Panc1 (cell line): ENCODE data around the gene PTRH1. TPM values are rescaled to one million over a fixed set of nuclear protein-coding genes. Genes with fewer than 3 reads are reported as not detected.
A peak's percentile ranks its signal among the peaks of the same experiment; 100 is the strongest.

Experiments
- ATAC-seq: fragments of 200-7000 bp; cut with Tn5 transposase; 2 replicates; pipeline ENCODE4 v1.9.1; 2020; ENCODE audit warnings: mild to moderate bottlenecking, moderate library complexity
- BruUV-seq: library from RNA; stranded (reverse); fragments of 400-500 nt; replicated peaks from 2 replicates; lab custom pipeline; 2021; lab: Mats Ljungman, UMichigan
- CTCF ChIA-PET: fragments of 300-600 bp; sonication (Branson Sonifier 250); formaldehyde crosslinking; loops from one replicate; lab custom pipeline; 2022; ENCODE audit warnings: antibody characterized with exemption; lab: Charles Lee
- POLR2A ChIA-PET: fragments of 300-600 bp; sonication (Branson Sonifier 250); formaldehyde crosslinking; loops from one replicate; lab custom pipeline; 2022; ENCODE audit warnings: antibody characterized with exemption; lab: Charles Lee
- DNase-seq: peaks from one replicate; pipeline ENCODE4 v3.0.0-alpha.2; 2010; ENCODE audit warnings: low read depth, low spot score
- H3K27ac ChIP-seq: 2 replicates; pipeline ENCODE4 v1.5.1; 2011; ENCODE audit warnings: mild to moderate bottlenecking, low read length, inconsistent platforms
- H3K27me3 ChIP-seq: fragments of 200-500 bp; sonication (Bioruptor generic); 2 replicates; pipeline ENCODE4 v1.6.0; 2014; ENCODE audit warnings: low read length, inconsistent platforms; ENCODE audit not compliant: control insufficient read depth, insufficient read depth
- H3K36me3 ChIP-seq: fragments of 200-500 bp; sonication (Bioruptor generic); 2 replicates; pipeline ENCODE4 v1.5.1; 2014; ENCODE audit warnings: inconsistent platforms, mild to moderate bottlenecking, low read length, moderate library complexity; ENCODE audit not compliant: control insufficient read depth, insufficient read depth
- H3K4me1 ChIP-seq: 2 replicates; pipeline ENCODE4 v1.5.1; 2011; ENCODE audit warnings: inconsistent platforms, mild to moderate bottlenecking, low read length, moderate library complexity; ENCODE audit not compliant: control insufficient read depth, insufficient read depth
- H3K4me3 ChIP-seq, 2 experiments: 2 replicates each; pipeline ENCODE4 v1.5.1; 2011 to 2012; ENCODE audit warnings: low read depth in 2 of 2, low read length in 2 of 2, mild to moderate bottlenecking in 2 of 2, inconsistent platforms in 1 of 2, moderate library complexity in 1 of 2
- H3K9me3 ChIP-seq: fragments of 200-500 bp; sonication (Bioruptor generic); 2 replicates; pipeline ENCODE4 v1.5.1; 2014; ENCODE audit warnings: low read depth, mild to moderate bottlenecking, inconsistent platforms, low read length, moderate library complexity; ENCODE audit not compliant: control insufficient read depth, insufficient read depth
- POLR2AphosphoS5 ChIP-seq: IDR thresholded peaks from 2 replicates; pipeline ENCODE4 v1.6.1; 2012; ENCODE audit warnings: mild to moderate bottlenecking, low read depth, low read length, moderate library complexity
- SIN3A ChIP-seq: IDR thresholded peaks from 2 replicates; pipeline ENCODE4 v1.6.1; 2012; ENCODE audit warnings: low read depth, mild to moderate bottlenecking, low read length, moderate library complexity, borderline replicate concordance; ENCODE audit not compliant: insufficient read depth
- TCF7L2 ChIP-seq: IDR thresholded peaks from 2 replicates; pipeline ENCODE4 v1.6.1; 2011; ENCODE audit warnings: mild to moderate bottlenecking, low read depth, low read length, inconsistent platforms
- in situ Hi-C: cut with HindIII; loops from 2 replicates; pipeline ENCODE4 v1.10.0; 2016; ENCODE audit warnings: low sequenced_read_pairs, low pct_unique_long_range_greater_than_20kb
- intact Hi-C: fragments of 100-400 bp; cut with micrococcal nuclease; formaldehyde crosslinking; loops from one replicate; pipeline ENCODE4 v1.10.0; 2022; ENCODE audit not compliant: unreplicated experiment
- total RNA-seq: library from RNA; stranded (reverse); gene quantifications from one replicate; pipeline ENCODE4 v1.2.1, GENCODE V29; 2021; ENCODE audit not compliant: unreplicated experiment
- TF ChIP-seq, protein P1 (sequence below): fragments of 450-650 bp; IDR thresholded peaks from 2 replicates; pipeline ENCODE4 v1.5.1; 2017; ENCODE audit warnings: mild to moderate bottlenecking
- TF ChIP-seq, protein P2 (sequence below), 2 experiments: IDR thresholded peaks; 2 replicates each; pipeline ENCODE4 v1.6.1; 2011 to 2012; ENCODE audit warnings: low read depth in 2 of 2, control low read depth in 1 of 2, low read length in 1 of 2, mild to moderate bottlenecking in 1 of 2, moderate library complexity in 1 of 2; ENCODE audit not compliant: insufficient read depth in 1 of 2

PTRH1 gene
- total RNA-seq, 1 experiment from 2014 or later = 13.8 TPM

DNA sequence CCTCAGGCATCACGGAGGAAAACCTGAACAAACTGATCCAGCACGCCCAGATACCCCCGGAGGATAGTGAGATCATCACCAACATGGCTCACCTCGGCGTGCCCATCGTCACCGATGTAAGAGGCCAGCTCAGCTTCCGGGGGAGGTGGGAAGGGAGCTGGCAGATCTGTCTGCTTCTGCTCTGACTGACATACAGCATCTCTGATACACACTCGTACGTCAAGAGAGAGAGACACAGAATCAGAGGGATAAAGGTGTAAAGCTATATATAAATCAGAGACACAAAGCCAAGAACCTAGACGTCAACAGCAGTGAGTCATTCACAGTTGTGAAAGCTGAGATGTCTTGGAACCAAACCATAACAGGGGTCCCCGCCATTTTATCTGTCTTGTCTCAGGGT lies 38.8 kb downstream of the PTRH1 start:
- TF ChIP-seq POLR2AphosphoS5 = no peak
- TF ChIP-seq TCF7L2 = no peak
- TF ChIP-seq SIN3A = no peak
- TF ChIP-seq, protein P1, sequence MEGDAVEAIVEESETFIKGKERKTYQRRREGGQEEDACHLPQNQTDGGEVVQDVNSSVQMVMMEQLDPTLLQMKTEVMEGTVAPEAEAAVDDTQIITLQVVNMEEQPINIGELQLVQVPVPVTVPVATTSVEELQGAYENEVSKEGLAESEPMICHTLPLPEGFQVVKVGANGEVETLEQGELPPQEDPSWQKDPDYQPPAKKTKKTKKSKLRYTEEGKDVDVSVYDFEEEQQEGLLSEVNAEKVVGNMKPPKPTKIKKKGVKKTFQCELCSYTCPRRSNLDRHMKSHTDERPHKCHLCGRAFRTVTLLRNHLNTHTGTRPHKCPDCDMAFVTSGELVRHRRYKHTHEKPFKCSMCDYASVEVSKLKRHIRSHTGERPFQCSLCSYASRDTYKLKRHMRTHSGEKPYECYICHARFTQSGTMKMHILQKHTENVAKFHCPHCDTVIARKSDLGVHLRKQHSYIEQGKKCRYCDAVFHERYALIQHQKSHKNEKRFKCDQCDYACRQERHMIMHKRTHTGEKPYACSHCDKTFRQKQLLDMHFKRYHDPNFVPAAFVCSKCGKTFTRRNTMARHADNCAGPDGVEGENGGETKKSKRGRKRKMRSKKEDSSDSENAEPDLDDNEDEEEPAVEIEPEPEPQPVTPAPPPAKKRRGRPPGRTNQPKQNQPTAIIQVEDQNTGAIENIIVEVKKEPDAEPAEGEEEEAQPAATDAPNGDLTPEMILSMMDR = no peak
- TF ChIP-seq, protein P2, sequence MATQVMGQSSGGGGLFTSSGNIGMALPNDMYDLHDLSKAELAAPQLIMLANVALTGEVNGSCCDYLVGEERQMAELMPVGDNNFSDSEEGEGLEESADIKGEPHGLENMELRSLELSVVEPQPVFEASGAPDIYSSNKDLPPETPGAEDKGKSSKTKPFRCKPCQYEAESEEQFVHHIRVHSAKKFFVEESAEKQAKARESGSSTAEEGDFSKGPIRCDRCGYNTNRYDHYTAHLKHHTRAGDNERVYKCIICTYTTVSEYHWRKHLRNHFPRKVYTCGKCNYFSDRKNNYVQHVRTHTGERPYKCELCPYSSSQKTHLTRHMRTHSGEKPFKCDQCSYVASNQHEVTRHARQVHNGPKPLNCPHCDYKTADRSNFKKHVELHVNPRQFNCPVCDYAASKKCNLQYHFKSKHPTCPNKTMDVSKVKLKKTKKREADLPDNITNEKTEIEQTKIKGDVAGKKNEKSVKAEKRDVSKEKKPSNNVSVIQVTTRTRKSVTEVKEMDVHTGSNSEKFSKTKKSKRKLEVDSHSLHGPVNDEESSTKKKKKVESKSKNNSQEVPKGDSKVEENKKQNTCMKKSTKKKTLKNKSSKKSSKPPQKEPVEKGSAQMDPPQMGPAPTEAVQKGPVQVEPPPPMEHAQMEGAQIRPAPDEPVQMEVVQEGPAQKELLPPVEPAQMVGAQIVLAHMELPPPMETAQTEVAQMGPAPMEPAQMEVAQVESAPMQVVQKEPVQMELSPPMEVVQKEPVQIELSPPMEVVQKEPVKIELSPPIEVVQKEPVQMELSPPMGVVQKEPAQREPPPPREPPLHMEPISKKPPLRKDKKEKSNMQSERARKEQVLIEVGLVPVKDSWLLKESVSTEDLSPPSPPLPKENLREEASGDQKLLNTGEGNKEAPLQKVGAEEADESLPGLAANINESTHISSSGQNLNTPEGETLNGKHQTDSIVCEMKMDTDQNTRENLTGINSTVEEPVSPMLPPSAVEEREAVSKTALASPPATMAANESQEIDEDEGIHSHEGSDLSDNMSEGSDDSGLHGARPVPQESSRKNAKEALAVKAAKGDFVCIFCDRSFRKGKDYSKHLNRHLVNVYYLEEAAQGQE (IDR thresholded peaks at IDR 0.05; ENCODE audit: insufficient read depth in 1 of 2, low read depth in 2 of 2, low read length in 1 of 2) = no peak
- POLR2A ChIA-PET = interaction anchor here (0.5 kb wide), 1 partner anchor 194 kb away, joined by 12 read pairs; no protein-coding TSS in a partner anchor
- BruUV-seq = no TSS peak
- Histone ChIP-seq H3K4me1 (no peaks in the 10 kb centered on the region), H3K9me3 (no peaks in the 10 kb centered on the region), H3K36me3 (no peaks in the 10 kb centered on the region; the same call in 1 of the 2 replicates), H3K27ac (no peak overlapping the region), H3K4me3 (no peak overlapping the region), H3K27me3 (no peaks in the 10 kb centered on the region)
- in situ Hi-C loops = no loop called here
- CTCF ChIA-PET = no interaction called here
- intact Hi-C loops = no loop called here
- ATAC-seq = no peak
- DNase-seq = no peak

DNA sequence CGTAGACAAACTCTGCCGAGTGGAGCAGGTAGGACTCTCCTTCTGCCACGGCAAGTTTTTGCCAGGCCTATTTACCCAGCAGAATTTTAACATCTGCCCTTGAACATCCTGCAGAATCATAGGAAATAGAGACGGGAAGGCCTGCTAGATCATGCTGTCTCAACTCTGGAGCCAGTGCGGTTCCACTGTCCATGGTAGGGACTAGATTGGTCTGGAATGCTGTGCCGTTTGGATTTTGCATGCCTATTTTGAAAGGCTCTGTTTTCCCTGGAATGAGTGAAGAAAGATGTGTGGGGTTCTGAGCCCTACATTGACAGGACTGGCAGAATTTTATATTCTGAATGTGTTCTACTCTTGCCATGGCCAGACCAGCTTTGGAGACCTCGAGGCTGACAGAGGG lies 42.2 kb downstream of the PTRH1 start:
- Histone ChIP-seq H3K4me3 (no peak overlapping the region), H3K9me3 (no peaks in the 10 kb centered on the region), H3K27ac (no peak overlapping the region), H3K27me3 (no peaks in the 10 kb centered on the region), H3K4me1 (no peaks in the 10 kb centered on the region), H3K36me3 (no peaks in the 10 kb centered on the region)
- DNase-seq (no peak), ATAC-seq (no peak)
- CTCF ChIA-PET = no interaction called here
- intact Hi-C loops = no loop called here
- in situ Hi-C loops = no loop called here
- POLR2A ChIA-PET = no interaction called here
- BruUV-seq = TSS peak; percentile 54
- TF ChIP-seq TCF7L2 = no peak

GRCh38 chr9:127667906-127668305 lies 47.6 kb downstream of the PTRH1 start:
- BruUV-seq = no TSS peak
- ChIA-PET POLR2A (interaction anchor here (0.6 kb wide), 1 partner anchor 36 kb away, joined by 7 read pairs; no protein-coding TSS in a partner anchor), CTCF (no interaction called here)
- Histone ChIP-seq H3K27me3 (no peaks in the 10 kb centered on the region), H3K9me3 (no peaks in the 10 kb centered on the region), H3K4me3 (no peak overlapping the region), H3K27ac (no peak overlapping the region), H3K36me3 (peaks cover 3% of the 10 kb centered on the region), H3K4me1 (no peaks in the 10 kb centered on the region)
- TF ChIP-seq POLR2AphosphoS5 = no peak
- TF ChIP-seq, protein P2 (IDR thresholded peaks at IDR 0.05; ENCODE audit: insufficient read depth in 1 of 2, low read depth in 2 of 2, low read length in 1 of 2) = no peak
- no peak for TF ChIP-seq SIN3A
- intact Hi-C loops (no loop called here), in situ Hi-C loops (no loop called here)
- no peak for DNase-seq
- ATAC-seq = no peak
